Measurements from ENCODE around the gene MCIDAS. TPM values are rescaled to one million over a fixed set of nuclear protein-coding genes. Genes with fewer than 3 reads are reported as not detected.
A peak's percentile ranks its signal among the peaks of the same experiment; 100 is the strongest.

The MCIDAS gene
- total and polyA plus RNA-seq, 2 of the 13 experiments (the other 11 are each of a cell fraction or from before 2014, with no cell fraction given), result not detected

GRCh38 chr5:55176176-55176818, 50.8 kb downstream of the MCIDAS start (continued):
- TF ChIP-seq, protein P1, sequence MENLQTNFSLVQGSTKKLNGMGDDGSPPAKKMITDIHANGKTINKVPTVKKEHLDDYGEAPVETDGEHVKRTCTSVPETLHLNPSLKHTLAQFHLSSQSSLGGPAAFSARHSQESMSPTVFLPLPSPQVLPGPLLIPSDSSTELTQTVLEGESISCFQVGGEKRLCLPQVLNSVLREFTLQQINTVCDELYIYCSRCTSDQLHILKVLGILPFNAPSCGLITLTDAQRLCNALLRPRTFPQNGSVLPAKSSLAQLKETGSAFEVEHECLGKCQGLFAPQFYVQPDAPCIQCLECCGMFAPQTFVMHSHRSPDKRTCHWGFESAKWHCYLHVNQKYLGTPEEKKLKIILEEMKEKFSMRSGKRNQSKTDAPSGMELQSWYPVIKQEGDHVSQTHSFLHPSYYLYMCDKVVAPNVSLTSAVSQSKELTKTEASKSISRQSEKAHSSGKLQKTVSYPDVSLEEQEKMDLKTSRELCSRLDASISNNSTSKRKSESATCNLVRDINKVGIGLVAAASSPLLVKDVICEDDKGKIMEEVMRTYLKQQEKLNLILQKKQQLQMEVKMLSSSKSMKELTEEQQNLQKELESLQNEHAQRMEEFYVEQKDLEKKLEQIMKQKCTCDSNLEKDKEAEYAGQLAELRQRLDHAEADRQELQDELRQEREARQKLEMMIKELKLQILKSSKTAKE (CRISPR knock-in tag; IDR thresholded peaks at IDR 0.05; ENCODE audit: borderline replicate concordance), result peak; percentile 45; the same call in 1 of the 2 replicates
- TF ChIP-seq ZSCAN20 (CRISPR knock-in tag; IDR thresholded peaks at IDR 0.05; ENCODE audit: borderline replicate concordance) (0 out of 2 replicates have a peak, but pooled peaks have one; percentile 40), XRCC5 (optimal IDR thresholded peaks at IDR 0.05; ENCODE audit: low read length) (peak; percentile 60), KDM2A (CRISPR knock-in tag; IDR thresholded peaks at IDR 0.05; ENCODE audit: borderline replicate concordance, low read depth) (0 out of 2 replicates have a peak, but pooled peaks have one; percentile 39), GABPB1 (CRISPR knock-in tag; IDR thresholded peaks at IDR 0.05) (peak; percentile 49; the same call in 1 of the 2 replicates), ZC3H13 (CRISPR knock-in tag; IDR thresholded peaks at IDR 0.05) (0 out of 2 replicates have a peak, but pooled peaks have one; percentile 57), REL (CRISPR knock-in tag; conservative IDR thresholded peaks at IDR 0.05) (0 out of 2 replicates have a peak, but pooled peaks have one; percentile 38), HNRNPK (IDR thresholded peaks at IDR 0.05; ENCODE audit: low read depth, low read length, poor library complexity, severe bottlenecking) (peak; percentile 49), KLF12 (CRISPR knock-in tag; IDR thresholded peaks at IDR 0.05; ENCODE audit: borderline replicate concordance) (peak; percentile 13; the same call in 1 of the 2 replicates), ZHX1 (CRISPR knock-in tag; IDR thresholded peaks at IDR 0.05; ENCODE audit: low read depth) (no peak), KDM5B (CRISPR knock-in tag; IDR thresholded peaks at IDR 0.05; ENCODE audit: borderline replicate concordance) (peak; percentile 42; the same call in 1 of the 2 replicates), ZNF547 (CRISPR knock-in tag; IDR thresholded peaks at IDR 0.05) (0 out of 2 replicates have a peak, but pooled peaks have one; percentile 40), ATF5 (CRISPR knock-in tag; IDR thresholded peaks at IDR 0.05; ENCODE audit: low read depth) (no peak), THAP11 (CRISPR knock-in tag; IDR thresholded peaks at IDR 0.05) (0 out of 2 replicates have a peak, but pooled peaks have one; percentile 14), TFDP2 (CRISPR knock-in tag; IDR thresholded peaks at IDR 0.05) (peak; percentile 78), ATF7 (IDR thresholded peaks at IDR 0.05) (no peak), ATF7 (CRISPR knock-in tag; IDR thresholded peaks at IDR 0.05) (no peak), ZNF768 (CRISPR knock-in tag; IDR thresholded peaks at IDR 0.05) (peak; percentile 39; the same call in 1 of the 2 replicates)
- TF ChIP-seq, protein P2, sequence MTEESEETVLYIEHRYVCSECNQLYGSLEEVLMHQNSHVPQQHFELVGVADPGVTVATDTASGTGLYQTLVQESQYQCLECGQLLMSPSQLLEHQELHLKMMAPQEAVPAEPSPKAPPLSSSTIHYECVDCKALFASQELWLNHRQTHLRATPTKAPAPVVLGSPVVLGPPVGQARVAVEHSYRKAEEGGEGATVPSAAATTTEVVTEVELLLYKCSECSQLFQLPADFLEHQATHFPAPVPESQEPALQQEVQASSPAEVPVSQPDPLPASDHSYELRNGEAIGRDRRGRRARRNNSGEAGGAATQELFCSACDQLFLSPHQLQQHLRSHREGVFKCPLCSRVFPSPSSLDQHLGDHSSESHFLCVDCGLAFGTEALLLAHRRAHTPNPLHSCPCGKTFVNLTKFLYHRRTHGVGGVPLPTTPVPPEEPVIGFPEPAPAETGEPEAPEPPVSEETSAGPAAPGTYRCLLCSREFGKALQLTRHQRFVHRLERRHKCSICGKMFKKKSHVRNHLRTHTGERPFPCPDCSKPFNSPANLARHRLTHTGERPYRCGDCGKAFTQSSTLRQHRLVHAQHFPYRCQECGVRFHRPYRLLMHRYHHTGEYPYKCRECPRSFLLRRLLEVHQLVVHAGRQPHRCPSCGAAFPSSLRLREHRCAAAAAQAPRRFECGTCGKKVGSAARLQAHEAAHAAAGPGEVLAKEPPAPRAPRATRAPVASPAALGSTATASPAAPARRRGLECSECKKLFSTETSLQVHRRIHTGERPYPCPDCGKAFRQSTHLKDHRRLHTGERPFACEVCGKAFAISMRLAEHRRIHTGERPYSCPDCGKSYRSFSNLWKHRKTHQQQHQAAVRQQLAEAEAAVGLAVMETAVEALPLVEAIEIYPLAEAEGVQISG (CRISPR knock-in tag; IDR thresholded peaks at IDR 0.05), result peak; percentile 15; the same call in 1 of the 2 replicates
